SK-N-SH (cell line): ENCODE data around the gene LRRC15. TPM values are rescaled to one million over a fixed set of nuclear protein-coding genes. Genes with fewer than 3 reads are reported as not detected.

Source experiments
- CTCF ChIA-PET: fragments of 300-600, 350-600 bp; formaldehyde crosslinking; extraction: SDS; loops from one replicate; lab custom pipeline; 2021; lab: Yijun Ruan, JAX
- POLR2A ChIA-PET: fragments of 350-600 bp; sonication (Branson Sonifier 250); formaldehyde crosslinking; extraction: SDS; loops from one replicate; lab custom pipeline; 2020; ENCODE audit warnings: antibody characterized with exemption, inconsistent platforms; lab: Yijun Ruan, JAX
- DNase-seq: peaks from one replicate; pipeline ENCODE4 v3.0.0; 2012
- H2AFZ ChIP-seq: fragments of 200-600 bp; sonication (generic); 2 replicates; pipeline ENCODE4 v1.8.1; 2016; ENCODE audit warnings: antibody characterized with exemption, mild to moderate bottlenecking, low read depth
- H3F3A ChIP-seq: fragments of 200-600 bp; sonication (generic); replicated peaks from 2 replicates; pipeline ENCODE3; 2016; ENCODE audit warnings: antibody characterized with exemption, mild to moderate bottlenecking; ENCODE audit not compliant: insufficient read depth
- H3K27ac ChIP-seq, 2 experiments: fragments of 200-500 bp in 1 of 2; fragments of 200-600 bp in 1 of 2; sonication (Bioruptor generic) in 1 of 2; sonication (generic), shearing (Covaris generic) in 1 of 2; 2 replicates each; pipeline versions ENCODE4 v1.5.1 to v1.6.1; 2014 to 2016; ENCODE audit warnings: low read depth in 2 of 2, inconsistent platforms in 1 of 2, low read length in 1 of 2, mild to moderate bottlenecking in 1 of 2, mixed read lengths in 1 of 2
- H3K27me3 ChIP-seq: fragments of 200-600 bp; sonication (generic), shearing (Covaris generic); 2 replicates; pipeline ENCODE4 v1.6.1; 2016; ENCODE audit warnings: mixed run types; ENCODE audit not compliant: insufficient read depth
- H3K36me3 ChIP-seq, 2 experiments: fragments of 200-500 bp in 1 of 2; fragments of 200-600 bp in 1 of 2; sonication (Bioruptor generic) in 1 of 2; sonication (generic) in 1 of 2; replicated peaks in 1 of 2; 2 replicates each; pipeline versions ENCODE3 to v1.5.1; 2014 to 2016; ENCODE audit warnings: low read length in 1 of 2, mild to moderate bottlenecking in 1 of 2; ENCODE audit not compliant: insufficient read depth in 2 of 2, control insufficient read depth in 1 of 2
- H3K4me1 ChIP-seq, 2 experiments: fragments of 200-500 bp in 1 of 2; fragments of 200-600 bp in 1 of 2; sonication (Bioruptor generic) in 1 of 2; sonication (generic), shearing (Covaris generic) in 1 of 2; 2 replicates each; pipeline versions ENCODE4 v1.5.1 to v1.6.1; 2014 to 2016; ENCODE audit warnings: low read depth in 1 of 2, low read length in 1 of 2, mixed run types in 1 of 2; ENCODE audit not compliant: insufficient read depth in 2 of 2, control insufficient read depth in 1 of 2
- H3K4me2 ChIP-seq: fragments of 200-600 bp; sonication (generic), shearing (Covaris generic); 2 replicates; pipeline ENCODE4 v1.6.1; 2017; ENCODE audit warnings: mixed run types
- H3K4me3 ChIP-seq, 2 experiments: fragments of 200-500 bp in 1 of 2; fragments of 200-600 bp in 1 of 2; sonication (Bioruptor generic) in 1 of 2; sonication (generic), shearing (Covaris generic) in 1 of 2; 2 replicates each; pipeline versions ENCODE4 v1.5.1 to v1.8.1; 2014 to 2016; ENCODE audit warnings: low read depth in 2 of 2, inconsistent platforms in 1 of 2, low read length in 1 of 2, mild to moderate bottlenecking in 1 of 2, mixed read lengths in 1 of 2, moderate library complexity in 1 of 2
- H3K79me2 ChIP-seq: fragments of 200-600 bp; sonication (generic); 2 replicates; pipeline ENCODE4 v1.8.1; 2017; ENCODE audit warnings: mild to moderate bottlenecking; ENCODE audit not compliant: insufficient read depth
- H3K9ac ChIP-seq: fragments of 200-600 bp; sonication (generic); 2 replicates; pipeline ENCODE4 v1.6.1; 2017; ENCODE audit warnings: mixed run types
- H3K9me2 ChIP-seq: fragments of 200-600 bp; sonication (generic); 2 replicates; pipeline ENCODE4 v1.6.1; 2017; ENCODE audit warnings: mixed run types
- H3K9me3 ChIP-seq: fragments of 200-600 bp; sonication (generic); 2 replicates; pipeline ENCODE4 v1.6.1; 2017; ENCODE audit warnings: mixed run types, mild to moderate bottlenecking, moderate library complexity
- H4K20me1 ChIP-seq: fragments of 200-600 bp; sonication (generic); 2 replicates; pipeline ENCODE4 v1.6.1; 2017; ENCODE audit warnings: mild to moderate bottlenecking, mixed run types; ENCODE audit not compliant: insufficient read depth
- EP300 ChIP-seq, 2 experiments: IDR thresholded peaks; 2 replicates each; pipeline versions ENCODE4 v1.4.0 to v1.6.1; 2012; ENCODE audit warnings: borderline replicate concordance in 1 of 2, low read depth in 1 of 2, low read length in 1 of 2
- EZH2phosphoT487 ChIP-seq: fragments of 200-600 bp; sonication (generic); IDR thresholded peaks from 2 replicates; pipeline ENCODE4 v1.6.1; 2017; ENCODE audit warnings: low read depth, mixed run types, mild to moderate bottlenecking, antibody characterized with exemption, moderate library complexity, borderline replicate concordance
- FOXJ3 ChIP-seq: sonication (generic); formaldehyde crosslinking; IDR thresholded peaks from 2 replicates; pipeline ENCODE4 v1.5.1; 2020; ENCODE audit warnings: mild to moderate bottlenecking, missing genetic modification reagents
- GATA2 ChIP-seq: sonication (generic); formaldehyde crosslinking; IDR thresholded peaks from 2 replicates; pipeline ENCODE4 v1.5.0; 2020; ENCODE audit warnings: mild to moderate bottlenecking, missing genetic modification reagents
- JUND ChIP-seq: IDR thresholded peaks from 2 replicates; pipeline ENCODE4 v1.4.0; 2012
- NFIC ChIP-seq: IDR thresholded peaks from 2 replicates; pipeline ENCODE4 v1.4.0; 2012; ENCODE audit warnings: borderline replicate concordance
- RAD21 ChIP-seq: IDR thresholded peaks from 2 replicates; pipeline ENCODE4 v1.6.1; 2012; ENCODE audit warnings: mild to moderate bottlenecking, low read length
- RFX5 ChIP-seq: IDR thresholded peaks from 2 replicates; pipeline ENCODE4 v1.6.1; 2012; ENCODE audit warnings: mild to moderate bottlenecking, improper control_type of control experiment, low read length
- RXRA ChIP-seq: IDR thresholded peaks from 2 replicates; pipeline ENCODE4 v1.4.0; 2012; ENCODE audit warnings: low read depth, mild to moderate bottlenecking, borderline replicate concordance
- SIN3A ChIP-seq: IDR thresholded peaks from 2 replicates; pipeline ENCODE4 v1.6.1; 2012; ENCODE audit warnings: low read depth, mild to moderate bottlenecking, low read length, moderate library complexity, borderline replicate concordance
- TAF1 ChIP-seq: IDR thresholded peaks from 2 replicates; pipeline ENCODE4 v1.6.1; 2012; ENCODE audit warnings: low read depth, mild to moderate bottlenecking, low read length, moderate library complexity, borderline replicate concordance
- USF1 ChIP-seq: IDR thresholded peaks from 2 replicates; pipeline ENCODE4 v1.4.0; 2012; ENCODE audit warnings: low read depth, borderline replicate concordance
- YY1 ChIP-seq: IDR thresholded peaks from 2 replicates; pipeline ENCODE4 v1.4.0; 2012; ENCODE audit warnings: low read depth, mild to moderate bottlenecking
- WGBS: methylation state at CpG from one replicate; pipeline ENCODE4 v1.1.6; 2017; ENCODE audit warnings: low lambda C conversion rate; 5-methylcytosine and 5-hydroxymethylcytosine counted together
- polyA plus RNA-seq, 3 experiments: library from polyadenylated mRNA; depleted of rRNA; stranded (reverse); fragments of >200 nt; gene quantifications; 2 replicates each; pipeline ENCODE4 v1.2.3, GENCODE V29; 2012

The LRRC15 gene
- polyA plus RNA-seq, 1 of the 3 experiments (the other 2 are of a cell fraction) = 0.02 TPM

GRCh38 chr3:194399874-194400411 is 30.4 kb upstream of the LRRC15 start:
- no peaks in the 10 kb centered on the region for H3K9me2 ChIP-seq
- DNase-seq = no peak
- peaks cover 27% of the 10 kb centered on the region for H3F3A ChIP-seq
- H3K27ac ChIP-seq = no peak overlapping the region
- 0 out of 2 replicates have a peak, but pooled peaks cover 6% of the 10 kb centered on the region for H4K20me1 ChIP-seq
- ChIA-PET POLR2A (no interaction called here), CTCF (interaction anchor here (1.6 to 6.7 kb wide), 3 partner anchors 56 to 619 kb away, joined by 4 to 71 read pairs (median 20); no protein-coding TSS in a partner anchor)
- no peaks in the 10 kb centered on the region for H3K27me3 ChIP-seq
- H3K79me2 ChIP-seq = no peaks in the 10 kb centered on the region
- H3K4me3 ChIP-seq = no peak overlapping the region
- no peak overlapping the region for H2AFZ ChIP-seq
- H3K4me2 ChIP-seq = no peak overlapping the region
- TF ChIP-seq EZH2phosphoT487 (no peak), SIN3A (no peak), NFIC (no peak)
- H3K9me3 ChIP-seq = no peaks in the 10 kb centered on the region
- 95% methylated on average over 15 of the region's 15 CpGs for WGBS
- H3K9ac ChIP-seq = no peak overlapping the region
- H3K36me3 ChIP-seq = peaks cover 23 to 29% of the 10 kb centered on the region in 2 experiments
- no peaks in the 10 kb centered on the region for H3K4me1 ChIP-seq

- Histone ChIP-seq H3K79me2 (no peaks in the 10 kb centered on the region), H3K9me2 (no peaks in the 10 kb centered on the region), H3F3A (peaks cover 25% of the 10 kb centered on the region), H3K4me1 (no peaks in the 10 kb centered on the region; a peak in 1 of 4 replicates), H3K36me3 (peaks cover 18 to 21% of the 10 kb centered on the region in 2 experiments), H3K9ac (no peak within 1 kb of the TSS), H4K20me1 (0 out of 2 replicates have a peak, but pooled peaks cover 5% of the 10 kb centered on the region), H3K27me3 (no peaks in the 10 kb centered on the region), H3K27ac (no peak within 1 kb of the TSS), H3K4me2 (no peak within 1 kb of the TSS), H3K4me3 (no peak within 1 kb of the TSS), H2AFZ (no peak within 1 kb of the TSS), H3K9me3 (no peaks in the 10 kb centered on the region)
- DNase-seq = no peak
- ChIA-PET POLR2A (no interaction called here), CTCF (interaction anchor here (1.1 to 6.7 kb wide), 5 partner anchors 20 to 618 kb away, joined by 3 to 71 read pairs (median 4); no protein-coding TSS in a partner anchor)
- no peak for TF ChIP-seq JUND
- no peak for TF ChIP-seq TAF1
- no peak for TF ChIP-seq RXRA
- TF ChIP-seq GATA2 (CRISPR knock-in tag) = no peak
- TF ChIP-seq EP300 (IDR thresholded peaks at IDR 0.05; ENCODE audit: borderline replicate concordance in 1 of 2, low read depth in 1 of 2, low read length in 1 of 2) = no peak
- TF ChIP-seq YY1 = no peak
- TF ChIP-seq FOXJ3 (CRISPR knock-in tag) = no peak
- no peak for TF ChIP-seq RFX5
- no peak for TF ChIP-seq RAD21
- TF ChIP-seq USF1 = no peak
- WGBS = 78% methylated on average over 2 of the region's 2 CpGs
These were observed 29.6 kb upstream of the LRRC15 start, which contains the start of gene GP5 for GRCh38 chr3:194399166-194399565. GP5 (minus strand) TSS chr3:194399266; CDS start chr3:194398282, 984 bp downstream.
